Measurements from ENCODE around the gene TOR1A. TPM values are rescaled to one million over a fixed set of nuclear protein-coding genes. Genes with fewer than 3 reads are reported as not detected.

Gene TOR1A
- polyA plus RNA-seq, 1 experiment: 78.8 TPM

- DNase-seq (ENCODE audit: low read depth): no peak
- H3K36me3 ChIP-seq (ENCODE audit: control insufficient read depth, insufficient read depth, low read length): peaks cover 17% of the 10 kb centered on the region
- no peaks in the 10 kb centered on the region for H3K27me3 ChIP-seq (ENCODE audit: control insufficient read depth, insufficient read depth, low read length)
- TF ChIP-seq CTCF (IDR thresholded peaks at IDR 0.05; ENCODE audit: insufficient read depth, low read depth, low read length): no peak
- H3K4me3 ChIP-seq (ENCODE audit: low read depth, low read length): no peak overlapping the region
- POLR2A ChIA-PET: no interaction called here
- CTCF ChIA-PET: interaction anchor here (1.1 kb wide), 1 partner anchor 16 kb away, joined by 3 read pairs; no protein-coding TSS in a partner anchor
These were observed 44.3 kb upstream of the TOR1A start for GRCh38 chr9:129868023-129868871.

- Histone ChIP-seq H3K27me3 (ENCODE audit: control insufficient read depth, insufficient read depth, low read length) (no peaks in the 10 kb centered on the region), H3K4me3 (ENCODE audit: low read depth, low read length) (no peak overlapping the region), H3K36me3 (ENCODE audit: control insufficient read depth, insufficient read depth, low read length) (peaks cover 19% of the 10 kb centered on the region)
- ChIA-PET CTCF (interaction anchor here (1.1 kb wide), 1 partner anchor 15 kb away, joined by 3 read pairs; no protein-coding TSS in a partner anchor), POLR2A (no interaction called here)
- DNase-seq (ENCODE audit: low read depth): no peak
- TF ChIP-seq CTCF (IDR thresholded peaks at IDR 0.05; ENCODE audit: insufficient read depth, low read depth, low read length): no peak
These were observed 43.4 kb upstream of the TOR1A start for GRCh38 chr9:129867136-129868022.

- CTCF ChIA-PET: no interaction called here
These were observed 42.6 kb upstream of the TOR1A start for GRCh38 chr9:129866394-129867135.

GRCh38 chr9:129865668-129866320 is 41.9 kb upstream of the TOR1A start:
- no peak overlapping the region for H3K4me3 ChIP-seq (ENCODE audit: low read depth, low read length)
- DNase-seq (ENCODE audit: low read depth): no peak
- H3K27me3 ChIP-seq (ENCODE audit: control insufficient read depth, insufficient read depth, low read length): no peaks in the 10 kb centered on the region
- ChIA-PET POLR2A (no interaction called here), CTCF (no interaction called here)
- peaks cover 25% of the 10 kb centered on the region for H3K36me3 ChIP-seq (ENCODE audit: control insufficient read depth, insufficient read depth, low read length)
- TF ChIP-seq CTCF (IDR thresholded peaks at IDR 0.05; ENCODE audit: insufficient read depth, low read depth, low read length): no peak

More at GRCh38 chr9:129866394-129867135, 42.6 kb upstream of the TOR1A start:
- Histone ChIP-seq H3K27me3 (ENCODE audit: control insufficient read depth, insufficient read depth, low read length) (no peaks in the 10 kb centered on the region), H3K4me3 (ENCODE audit: low read depth, low read length) (no peak overlapping the region), H3K36me3 (ENCODE audit: control insufficient read depth, insufficient read depth, low read length) (peaks cover 19% of the 10 kb centered on the region)
- DNase-seq (ENCODE audit: low read depth): no peak
- POLR2A ChIA-PET: no interaction called here
- no peak for TF ChIP-seq CTCF (IDR thresholded peaks at IDR 0.05; ENCODE audit: insufficient read depth, low read depth, low read length)

Measured in BJ (cell line).